Stomach (tissue), 9 donors: ENCODE results near the gene PC. TPM values are rescaled to one million over a fixed set of nuclear protein-coding genes. Genes with fewer than 3 reads are reported as not detected.

Experiments used
- DNase-seq, 2 donors: peaks; one replicate each; pipeline versions ENCODE4 v3.0.0 to v3.0.0-alpha.2; 2013 to 2019
- H3K27ac ChIP-seq, 5 donors: fragments of 200-600 bp in 4 of 5; sonication (generic) in 4 of 5; one replicate each; pipeline ENCODE4 v1.5.1; 2013 to 2019; ENCODE audit warnings: mild to moderate bottlenecking in 1 of 5, moderate library complexity in 1 of 5
- H3K27me3 ChIP-seq, 3 donors: fragments of 200-600 bp; sonication (generic); one replicate each; pipeline ENCODE4 v1.5.1; 2017 to 2019; ENCODE audit warnings: mixed run types in 1 of 3
- H3K36me3 ChIP-seq, 4 donors: fragments of 200-600 bp; sonication (generic); 1 replicate in 3 of 4; 2 replicates in 1 of 4; pipeline ENCODE4 v1.5.1; 2016 to 2019
- H3K4me1 ChIP-seq, 4 donors: fragments of 200-600 bp; sonication (generic); one replicate each; pipeline ENCODE4 v1.5.1; 2016 to 2019
- H3K4me3 ChIP-seq, 4 donors: fragments of 200-600 bp; sonication (generic) in 3 of 4; one replicate each; pipeline ENCODE4 v1.5.1; 2016 to 2019; ENCODE audit warnings: mild to moderate bottlenecking in 1 of 4
- H3K9me3 ChIP-seq, 4 donors: fragments of 200-600 bp; sonication (generic); one replicate each; pipeline ENCODE4 v1.5.1; 2016 to 2019
- CTCF ChIP-seq, 7 experiments: fragments of 450-650 bp in 4 of 7; fragments of 200-600 bp in 3 of 7; sonication (generic) in 3 of 7; IDR thresholded peaks; one replicate each; pipeline ENCODE4 v1.5.1; 2016 to 2019; ENCODE audit warnings: antibody characterized with exemption in 7 of 7, control low read depth in 2 of 7, mild to moderate bottlenecking in 1 of 7
- EP300 ChIP-seq: sonication (generic); formaldehyde crosslinking; IDR thresholded peaks from one replicate; pipeline ENCODE4 v1.6.1; 2017; ENCODE audit warnings: antibody characterized with exemption
- POLR2A ChIP-seq, 4 donors: fragments of 450-650 bp; IDR thresholded peaks; one replicate each; pipeline ENCODE4 v1.6.1; 2016; ENCODE audit warnings: antibody characterized with exemption in 4 of 4, control low read depth in 2 of 4, mild to moderate bottlenecking in 1 of 4, moderate library complexity in 1 of 4
- POLR2AphosphoS5 ChIP-seq, 3 donors: sonication (generic); formaldehyde crosslinking; IDR thresholded peaks; one replicate each; pipeline ENCODE4 v1.6.1; 2016; ENCODE audit warnings: antibody characterized with exemption in 3 of 3
- WGBS, 5 donors: extraction: QIAGEN DNeasy Blood & Tissue Kit in 3 of 5; methylation state at CpG; one replicate each; pipeline versions ENCODE4 v1.1.5 to v1.1.7; 2013 to 2018; 5-methylcytosine and 5-hydroxymethylcytosine counted together
- intact Hi-C: fragments of 100-400 bp; cut with DNase I; formaldehyde crosslinking; loops from one replicate; pipeline ENCODE4 v1.15.1; 2023; ENCODE audit warnings: low total_unique reads
- polyA plus RNA-seq, 3 donors: library from polyadenylated mRNA; stranded (reverse); fragments of 200-250 nt; gene quantifications; one replicate each; pipeline ENCODE4 v1.2.3, GENCODE V29; 2013
- total RNA-seq, 5 donors: library from RNA; depleted of rRNA; stranded (reverse); fragments of >200 nt; gene quantifications; one replicate each; pipeline versions ENCODE4 v1.1.0 to v1.2.3, GENCODE V29; 2014 to 2016
- donor health status: healthy with polysubstance abuse.
- donor health status: Bipolar disorder and iron deficiency.
- donor health status: healthy.

Gene PC
- total and polyA plus RNA-seq, 8 donors = 0.58 to 86.0 (median 22.3) TPM

GRCh38 chr11:66849501-66850234 lies 108.5 kb downstream of the PC start:
- peaks cover 21 to 53% (median 51%) of the 10 kb centered on the region in 4 donors for H3K36me3 ChIP-seq
- no peaks in the 10 kb centered on the region for H3K27me3 ChIP-seq
- DNase-seq = no peak
- H3K27ac ChIP-seq = no peak overlapping the region
- H3K4me1 ChIP-seq = peaks cover 1 to 9% (median 5%) of the 10 kb centered on the region in 4 donors
- 89 to 94% (median 91%) methylated on average over 16 to 22 of the region's 22 CpGs for WGBS, 5 donors
- intact Hi-C loops = no loop called here
- no peak overlapping the region for H3K4me3 ChIP-seq
- no peaks in the 10 kb centered on the region for H3K9me3 ChIP-seq
- TF ChIP-seq POLR2AphosphoS5 (IDR thresholded peaks at IDR 0.05) (no peak), POLR2A (IDR thresholded peaks at IDR 0.05) (no peak), CTCF (IDR thresholded peaks at IDR 0.05) (no peak), EP300 (no peak)

DNA sequence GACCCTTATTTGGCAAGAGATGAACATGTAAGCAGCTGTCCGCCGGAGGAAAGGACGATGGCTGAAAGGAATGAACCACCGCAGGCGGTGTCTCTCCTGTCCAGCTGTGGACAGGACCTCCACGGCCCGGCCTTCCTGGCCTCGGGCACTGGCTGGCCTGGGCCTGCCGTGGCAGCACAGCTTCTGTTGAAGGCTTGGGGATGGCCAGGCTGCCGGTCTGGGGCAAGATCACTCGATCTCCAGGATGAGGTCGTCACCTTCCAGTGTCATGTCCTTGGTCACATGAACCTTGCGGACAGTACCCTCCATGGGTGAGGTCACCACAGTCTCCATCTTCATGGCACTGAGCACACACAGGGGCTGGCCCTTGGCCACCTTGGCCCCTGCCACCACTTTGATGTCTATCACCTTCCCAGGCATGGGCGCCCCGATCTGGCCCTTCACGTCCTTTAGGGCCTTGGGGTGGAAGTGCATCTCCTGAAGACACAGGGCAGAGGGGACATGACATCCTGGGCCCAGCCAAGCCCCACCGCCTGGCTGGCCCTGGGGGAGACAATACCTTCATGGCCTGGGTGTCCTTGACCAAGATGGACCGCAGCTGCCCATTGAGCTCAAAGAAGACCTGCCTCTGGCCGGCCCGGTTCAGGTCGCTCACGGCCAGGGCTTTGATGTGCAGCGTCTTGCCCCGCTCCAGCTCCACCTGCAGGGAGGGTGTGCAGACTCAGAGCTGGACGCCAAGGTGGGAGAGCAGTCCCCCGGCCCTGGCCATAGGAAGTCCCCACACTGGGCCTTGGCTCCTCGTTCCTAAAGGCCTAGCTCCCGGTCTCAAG lies 109.3 kb downstream of the PC start:
- peak in 1 of 2 donors; percentile 10 for DNase-seq
- Histone ChIP-seq H3K27ac (no peak overlapping the region), H3K4me3 (no peak overlapping the region), H3K36me3 (peaks cover 21 to 53% (median 51%) of the 10 kb centered on the region in 4 donors), H3K27me3 (no peaks in the 10 kb centered on the region), H3K4me1 (peaks cover 9 to 17% (median 13%) of the 10 kb centered on the region in 4 donors), H3K9me3 (no peaks in the 10 kb centered on the region)
- 88 to 94% (median 90%) methylated on average over 14 to 28 of the region's 28 CpGs for WGBS, 5 donors
- TF ChIP-seq CTCF (IDR thresholded peaks at IDR 0.05) = no peak
- TF ChIP-seq POLR2A (IDR thresholded peaks at IDR 0.05) = no peak
- TF ChIP-seq POLR2AphosphoS5 (IDR thresholded peaks at IDR 0.05) = no peak
- TF ChIP-seq EP300 = no peak
- intact Hi-C loops = no loop called here

- H3K9me3 ChIP-seq = no peaks in the 10 kb centered on the region
- H3K36me3 ChIP-seq = peaks cover 21 to 53% (median 51%) of the 10 kb centered on the region in 4 donors
- intact Hi-C loops = no loop called here
- peak in 1 of 2 donors; percentile 11 for DNase-seq
- TF ChIP-seq CTCF (IDR thresholded peaks at IDR 0.05) = no peak
- TF ChIP-seq EP300 = no peak
- TF ChIP-seq POLR2A (IDR thresholded peaks at IDR 0.05) = no peak
- TF ChIP-seq POLR2AphosphoS5 (IDR thresholded peaks at IDR 0.05) = no peak
- H3K27me3 ChIP-seq = no peaks in the 10 kb centered on the region
- H3K27ac ChIP-seq = no peak overlapping the region
- peaks cover 11 to 25% (median 16%) of the 10 kb centered on the region in 4 donors for H3K4me1 ChIP-seq
- H3K4me3 ChIP-seq = no peak overlapping the region
- 86 to 95% (median 90%) methylated on average over 13 to 14 of the region's 14 CpGs for whole genome bisulfite sequencing, 5 donors
These were observed 110.5 kb downstream of the PC start for GRCh38 chr11:66847461-66848232.

- TF ChIP-seq POLR2AphosphoS5 (IDR thresholded peaks at IDR 0.05) (no peak), CTCF (IDR thresholded peaks at IDR 0.05) (no peak), EP300 (no peak), POLR2A (IDR thresholded peaks at IDR 0.05) (no peak)
- H3K4me1 ChIP-seq = peaks cover 19 to 34% (median 25%) of the 10 kb centered on the region in 4 donors
- H3K4me3 ChIP-seq = no peak overlapping the region
- no peaks in the 10 kb centered on the region for H3K9me3 ChIP-seq
- H3K36me3 ChIP-seq = peaks cover 21 to 53% (median 51%) of the 10 kb centered on the region in 4 donors
- 60 to 95% (median 92%) methylated on average over 1 to 4 of the region's 4 CpGs for WGBS, 5 donors
- intact Hi-C loops = no loop called here
- no peaks in the 10 kb centered on the region for H3K27me3 ChIP-seq
- DNase-seq = peak in 1 of 2 donors; percentile 24
- no peak overlapping the region for H3K27ac ChIP-seq
These were observed 111.5 kb downstream of the PC start for GRCh38 chr11:66846671-66847091.
